ENCODE measurements around the gene P2RY12.

Gene P2RY12

DNA sequence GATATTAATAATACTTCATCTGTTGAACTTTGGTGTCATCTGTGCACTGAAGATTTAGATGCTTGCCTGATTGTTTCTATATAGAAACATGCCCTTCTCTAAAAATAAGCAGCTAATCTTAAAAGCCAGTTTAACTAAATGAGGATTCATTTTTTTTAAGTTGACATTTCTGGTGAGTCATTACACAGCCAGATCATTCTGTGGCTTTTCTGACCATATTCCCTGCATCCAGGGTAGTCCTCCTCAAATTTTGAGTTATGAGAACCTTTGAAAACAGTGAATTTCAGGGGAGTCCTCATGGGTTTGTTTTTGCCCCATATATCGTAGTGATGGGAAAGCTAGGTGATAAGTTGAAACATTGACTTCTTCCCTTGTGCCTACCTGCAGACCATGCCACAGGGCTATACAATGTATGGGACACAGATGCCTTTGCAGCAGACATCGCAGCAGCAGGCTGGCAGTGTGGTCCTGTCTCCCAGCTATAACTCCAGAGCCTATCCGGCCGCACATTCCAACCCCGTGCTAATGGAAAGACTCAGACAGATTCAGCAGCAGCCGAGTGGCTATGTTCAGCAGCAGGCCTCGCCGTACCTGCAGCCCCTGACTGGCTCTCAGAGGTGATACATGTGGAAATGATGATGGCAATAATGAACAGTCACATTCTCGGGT is 26.5 kb upstream of the P2RY12 start:
- H3K4me1 ChIP-seq (ENCODE audit: control insufficient read depth, insufficient read depth, low read length) = no peaks in the 10 kb centered on the region
- ChIA-PET POLR2A (no interaction called here), CTCF (interaction anchor here (0.9 kb wide), 1 partner anchor 15 kb away, joined by 3 read pairs; no protein-coding TSS in a partner anchor)
- H3K36me3 ChIP-seq (ENCODE audit: control insufficient read depth in 2 of 2, insufficient read depth in 1 of 2, low read length in 2 of 2) = peaks cover 0 to 15% of the 10 kb centered on the region in 2 experiments; a peak in 1 of 3 replicates
- no peaks in the 10 kb centered on the region for H3K9me3 ChIP-seq (ENCODE audit: control insufficient read depth, insufficient read depth, low read depth, low read length)
- no peak for TF ChIP-seq ZNF596 (tag by site-specific recombination; IDR thresholded peaks at IDR 0.05)
- no peak for TF ChIP-seq ZNF571 (tag by site-specific recombination; IDR thresholded peaks at IDR 0.05)
- no peak for TF ChIP-seq ZNF146 (tag by site-specific recombination; IDR thresholded peaks at IDR 0.05)
- TF ChIP-seq ZNF214 (tag by site-specific recombination; IDR thresholded peaks at IDR 0.05; ENCODE audit: borderline replicate concordance) = no peak
- TF ChIP-seq ZNF785 (tag by site-specific recombination; IDR thresholded peaks at IDR 0.05) = no peak
- no peak for TF ChIP-seq ZNF274 (IDR thresholded peaks at IDR 0.05; ENCODE audit: low read length)
- no peak for TF ChIP-seq ZNF274 (tag by site-specific recombination; IDR thresholded peaks at IDR 0.05; ENCODE audit: borderline replicate concordance)
- TF ChIP-seq, protein P1, sequence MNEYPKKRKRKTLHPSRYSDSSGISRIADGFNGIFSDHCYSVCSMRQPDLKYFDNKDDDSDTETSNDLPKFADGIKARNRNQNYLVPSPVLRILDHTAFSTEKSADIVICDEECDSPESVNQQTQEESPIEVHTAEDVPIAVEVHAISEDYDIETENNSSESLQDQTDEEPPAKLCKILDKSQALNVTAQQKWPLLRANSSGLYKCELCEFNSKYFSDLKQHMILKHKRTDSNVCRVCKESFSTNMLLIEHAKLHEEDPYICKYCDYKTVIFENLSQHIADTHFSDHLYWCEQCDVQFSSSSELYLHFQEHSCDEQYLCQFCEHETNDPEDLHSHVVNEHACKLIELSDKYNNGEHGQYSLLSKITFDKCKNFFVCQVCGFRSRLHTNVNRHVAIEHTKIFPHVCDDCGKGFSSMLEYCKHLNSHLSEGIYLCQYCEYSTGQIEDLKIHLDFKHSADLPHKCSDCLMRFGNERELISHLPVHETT (tag by site-specific recombination; IDR thresholded peaks at IDR 0.05) = no peak
- no peak for TF ChIP-seq GFI1B (tag by site-specific recombination; IDR thresholded peaks at IDR 0.05)
- TF ChIP-seq ZNF121 (tag by site-specific recombination; IDR thresholded peaks at IDR 0.05) = no peak
- TF ChIP-seq, protein P2, sequence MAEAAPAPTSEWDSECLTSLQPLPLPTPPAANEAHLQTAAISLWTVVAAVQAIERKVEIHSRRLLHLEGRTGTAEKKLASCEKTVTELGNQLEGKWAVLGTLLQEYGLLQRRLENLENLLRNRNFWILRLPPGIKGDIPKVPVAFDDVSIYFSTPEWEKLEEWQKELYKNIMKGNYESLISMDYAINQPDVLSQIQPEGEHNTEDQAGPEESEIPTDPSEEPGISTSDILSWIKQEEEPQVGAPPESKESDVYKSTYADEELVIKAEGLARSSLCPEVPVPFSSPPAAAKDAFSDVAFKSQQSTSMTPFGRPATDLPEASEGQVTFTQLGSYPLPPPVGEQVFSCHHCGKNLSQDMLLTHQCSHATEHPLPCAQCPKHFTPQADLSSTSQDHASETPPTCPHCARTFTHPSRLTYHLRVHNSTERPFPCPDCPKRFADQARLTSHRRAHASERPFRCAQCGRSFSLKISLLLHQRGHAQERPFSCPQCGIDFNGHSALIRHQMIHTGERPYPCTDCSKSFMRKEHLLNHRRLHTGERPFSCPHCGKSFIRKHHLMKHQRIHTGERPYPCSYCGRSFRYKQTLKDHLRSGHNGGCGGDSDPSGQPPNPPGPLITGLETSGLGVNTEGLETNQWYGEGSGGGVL (tag by site-specific recombination; IDR thresholded peaks at IDR 0.05) = no peak
- TF ChIP-seq, protein P3, sequence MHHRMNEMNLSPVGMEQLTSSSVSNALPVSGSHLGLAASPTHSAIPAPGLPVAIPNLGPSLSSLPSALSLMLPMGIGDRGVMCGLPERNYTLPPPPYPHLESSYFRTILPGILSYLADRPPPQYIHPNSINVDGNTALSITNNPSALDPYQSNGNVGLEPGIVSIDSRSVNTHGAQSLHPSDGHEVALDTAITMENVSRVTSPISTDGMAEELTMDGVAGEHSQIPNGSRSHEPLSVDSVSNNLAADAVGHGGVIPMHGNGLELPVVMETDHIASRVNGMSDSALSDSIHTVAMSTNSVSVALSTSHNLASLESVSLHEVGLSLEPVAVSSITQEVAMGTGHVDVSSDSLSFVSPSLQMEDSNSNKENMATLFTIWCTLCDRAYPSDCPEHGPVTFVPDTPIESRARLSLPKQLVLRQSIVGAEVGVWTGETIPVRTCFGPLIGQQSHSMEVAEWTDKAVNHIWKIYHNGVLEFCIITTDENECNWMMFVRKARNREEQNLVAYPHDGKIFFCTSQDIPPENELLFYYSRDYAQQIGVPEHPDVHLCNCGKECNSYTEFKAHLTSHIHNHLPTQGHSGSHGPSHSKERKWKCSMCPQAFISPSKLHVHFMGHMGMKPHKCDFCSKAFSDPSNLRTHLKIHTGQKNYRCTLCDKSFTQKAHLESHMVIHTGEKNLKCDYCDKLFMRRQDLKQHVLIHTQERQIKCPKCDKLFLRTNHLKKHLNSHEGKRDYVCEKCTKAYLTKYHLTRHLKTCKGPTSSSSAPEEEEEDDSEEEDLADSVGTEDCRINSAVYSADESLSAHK (tag by site-specific recombination; IDR thresholded peaks at IDR 0.05) = no peak
- no peak for TF ChIP-seq ZNF335 (tag by site-specific recombination; conservative IDR thresholded peaks at IDR 0.05)
- no peak overlapping the region for H3K27ac ChIP-seq (ENCODE audit: extremely low read depth, low read depth, low read length)
- no peak overlapping the region for H3K4me3 ChIP-seq (ENCODE audit: low read depth, low read length)

DNA sequence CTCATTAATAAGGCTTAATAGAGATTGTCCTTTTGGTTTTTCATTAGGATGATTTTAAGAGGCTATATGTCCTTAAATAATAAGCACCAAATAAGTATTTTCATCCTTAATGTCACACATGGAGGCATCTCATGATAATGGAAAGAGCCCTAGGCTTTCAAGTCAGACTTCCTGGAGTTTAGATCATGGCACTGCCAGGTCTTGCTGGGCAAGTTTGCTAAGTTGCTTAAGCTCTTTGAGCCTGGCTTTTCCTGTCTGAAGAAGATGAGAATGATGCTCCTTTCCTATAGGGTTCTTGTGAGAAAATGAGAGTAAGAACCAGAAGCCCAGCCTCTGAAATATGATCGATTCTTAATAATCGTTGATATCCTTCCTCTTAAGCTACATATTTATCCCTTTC is 23.4 kb upstream of the P2RY12 start:
- no peak overlapping the region for H3K4me3 ChIP-seq (ENCODE audit: low read depth, low read length)
- no peaks in the 10 kb centered on the region for H3K9me3 ChIP-seq (ENCODE audit: control insufficient read depth, insufficient read depth, low read depth, low read length)
- CTCF ChIA-PET = interaction anchor here (0.7 kb wide), 1 partner anchor 230 kb away, joined by 3 read pairs; no protein-coding TSS in a partner anchor
- no peak overlapping the region for H3K27ac ChIP-seq (ENCODE audit: extremely low read depth, low read depth, low read length)
- POLR2A ChIA-PET = no interaction called here
- H3K36me3 ChIP-seq (ENCODE audit: control insufficient read depth in 2 of 2, insufficient read depth in 1 of 2, low read length in 2 of 2) = peaks cover 0 to 6% of the 10 kb centered on the region in 2 experiments; a peak in 1 of 3 replicates
- no peaks in the 10 kb centered on the region for H3K4me1 ChIP-seq (ENCODE audit: control insufficient read depth, insufficient read depth, low read length)
- TF ChIP-seq REPIN1 (tag by site-specific recombination; IDR thresholded peaks at IDR 0.05; ENCODE audit: low read depth) (no peak), ZNF596 (tag by site-specific recombination; IDR thresholded peaks at IDR 0.05) (no peak), ZNF248 (tag by site-specific recombination; IDR thresholded peaks at IDR 0.05) (no peak), OSR2 (tag by site-specific recombination; IDR thresholded peaks at IDR 0.05) (no peak), ZNF19 (tag by site-specific recombination; IDR thresholded peaks at IDR 0.05; ENCODE audit: low read depth) (no peak), ZXDB (tag by site-specific recombination; IDR thresholded peaks at IDR 0.05) (no peak), ZSCAN23 (tag by site-specific recombination; IDR thresholded peaks at IDR 0.05) (no peak), KLF8 (tag by site-specific recombination; IDR thresholded peaks at IDR 0.05) (no peak), ZNF529 (tag by site-specific recombination; IDR thresholded peaks at IDR 0.05; ENCODE audit: insufficient replicate concordance) (no peak)
- TF ChIP-seq, protein P4, sequence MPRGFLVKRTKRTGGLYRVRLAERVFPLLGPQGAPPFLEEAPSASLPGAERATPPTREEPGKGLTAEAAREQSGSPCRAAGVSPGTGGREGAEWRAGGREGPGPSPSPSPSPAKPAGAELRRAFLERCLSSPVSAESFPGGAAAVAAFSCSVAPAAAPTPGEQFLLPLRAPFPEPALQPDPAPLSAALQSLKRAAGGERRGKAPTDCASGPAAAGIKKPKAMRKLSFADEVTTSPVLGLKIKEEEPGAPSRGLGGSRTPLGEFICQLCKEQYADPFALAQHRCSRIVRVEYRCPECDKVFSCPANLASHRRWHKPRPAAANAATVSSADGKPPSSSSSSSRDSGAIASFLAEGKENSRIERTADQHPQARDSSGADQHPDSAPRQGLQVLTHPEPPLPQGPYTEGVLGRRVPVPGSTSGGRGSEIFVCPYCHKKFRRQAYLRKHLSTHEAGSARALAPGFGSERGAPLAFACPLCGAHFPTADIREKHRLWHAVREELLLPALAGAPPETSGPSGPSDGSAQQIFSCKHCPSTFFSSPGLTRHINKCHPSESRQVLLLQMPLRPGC (tag by site-specific recombination; IDR thresholded peaks at IDR 0.05) = no peak
- TF ChIP-seq, protein P5, sequence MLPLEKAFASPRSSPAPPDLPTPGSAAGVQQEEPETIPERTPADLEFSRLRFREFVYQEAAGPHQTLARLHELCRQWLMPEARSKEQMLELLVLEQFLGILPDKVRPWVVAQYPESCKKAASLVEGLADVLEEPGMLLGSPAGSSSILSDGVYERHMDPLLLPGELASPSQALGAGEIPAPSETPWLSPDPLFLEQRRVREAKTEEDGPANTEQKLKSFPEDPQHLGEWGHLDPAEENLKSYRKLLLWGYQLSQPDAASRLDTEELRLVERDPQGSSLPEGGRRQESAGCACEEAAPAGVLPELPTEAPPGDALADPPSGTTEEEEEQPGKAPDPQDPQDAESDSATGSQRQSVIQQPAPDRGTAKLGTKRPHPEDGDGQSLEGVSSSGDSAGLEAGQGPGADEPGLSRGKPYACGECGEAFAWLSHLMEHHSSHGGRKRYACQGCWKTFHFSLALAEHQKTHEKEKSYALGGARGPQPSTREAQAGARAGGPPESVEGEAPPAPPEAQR (tag by site-specific recombination; IDR thresholded peaks at IDR 0.05) = no peak

All from HEK293 (cell line).